ENCODE data around the gene KIDINS220. TPM values are rescaled to one million over a fixed set of nuclear protein-coding genes. Genes with fewer than 3 reads are reported as not detected.

Gene KIDINS220
- total RNA-seq: 65.2 to 68.2 TPM (median 66.3 TPM) in 3 replicates
- long read RNA-seq, full-length matches to known transcripts: 2 of 79 reads
- long read RNA-seq, partial matches to known transcripts: 28 of 79 reads
- long read RNA-seq, other reads (novel, unspliced or antisense): 49 of 79 reads

DNA sequence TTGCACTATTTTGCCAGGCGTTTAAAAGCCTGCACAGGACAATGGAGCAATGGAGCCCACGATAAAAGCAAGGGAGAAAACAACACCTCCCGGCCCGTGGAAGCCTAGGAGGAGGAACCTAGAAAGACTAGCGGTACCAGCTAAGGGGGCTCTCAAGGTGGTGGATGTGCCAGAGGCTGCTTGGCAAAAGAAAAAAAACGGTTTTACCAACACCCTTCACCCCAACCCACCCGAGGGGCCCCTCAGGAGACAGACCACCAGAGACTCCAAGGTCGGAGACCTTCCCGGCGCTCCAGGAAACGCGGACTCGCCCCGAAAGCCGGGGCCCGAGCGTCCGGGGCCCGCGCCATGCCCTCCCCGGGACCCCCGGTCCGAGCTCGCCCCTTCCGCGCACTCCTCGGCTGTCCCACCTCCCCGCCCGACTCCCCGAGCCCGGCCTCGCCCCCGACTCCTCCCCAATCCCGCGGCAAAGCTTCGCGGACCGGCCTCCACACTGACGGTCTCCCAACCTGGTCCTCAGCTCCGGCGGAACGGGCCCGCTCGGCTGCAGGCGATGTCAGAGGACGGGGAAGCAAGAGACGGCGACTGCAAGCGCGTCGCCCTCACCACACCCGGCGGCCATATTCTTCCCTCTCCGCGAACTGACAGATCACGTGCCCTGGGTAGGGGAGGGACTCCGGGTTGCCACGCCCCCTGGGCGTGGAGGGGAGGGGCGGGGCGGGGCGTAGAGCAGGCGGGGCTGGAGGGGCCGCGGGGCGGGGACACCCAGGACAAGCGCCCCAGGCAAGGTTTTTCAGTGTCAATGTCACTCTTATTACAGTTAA is at the start of gene KIDINS220:
Gene KIDINS220, minus strand, starts transcription at position 643 of the 824 bp plus-strand sequence. CDS start 10,520 bp downstream, outside the sequence.
- H3K27me3 Mint-ChIP-seq (ENCODE audit: low read depth): no peaks in the 10 kb centered on the region
- peaks cover 32% of the 10 kb centered on the region for H3K4me1 Mint-ChIP-seq (ENCODE audit: low read depth)
- peak within 1 kb of the TSS; percentile 100 for H3K4me3 Mint-ChIP-seq (ENCODE audit: unreplicated experiment)

DNA sequence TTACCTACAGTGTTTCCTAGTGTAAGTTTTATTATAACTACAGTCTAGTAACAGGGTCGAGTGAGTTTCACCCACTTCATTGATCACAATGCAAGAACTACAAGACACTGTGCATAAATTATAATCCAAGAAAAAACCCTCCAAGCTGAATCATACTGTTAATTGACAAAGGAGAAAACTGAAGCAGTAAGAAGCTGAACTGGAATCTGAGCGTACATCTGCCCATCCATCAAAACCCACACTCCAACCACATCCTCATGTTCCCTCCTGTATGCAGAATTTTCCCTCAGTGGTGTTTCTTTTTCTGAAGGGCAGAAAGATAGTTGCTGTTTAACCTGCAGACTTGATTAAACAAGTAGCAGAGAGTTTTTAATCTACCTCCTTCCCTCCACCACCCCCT is 49.5 kb upstream of the KIDINS220 start:
- Mint-ChIP-seq H3K4me1 (ENCODE audit: low read depth) (no peaks in the 10 kb centered on the region), H3K9me3 (ENCODE audit: low read depth) (no peaks in the 10 kb centered on the region), H3K4me3 (ENCODE audit: unreplicated experiment) (no peak overlapping the region), H3K27me3 (ENCODE audit: low read depth) (no peaks in the 10 kb centered on the region), H3K27ac (ENCODE audit: unreplicated experiment) (no peak overlapping the region), H3K36me3 (ENCODE audit: low read depth) (peaks cover 3% of the 10 kb centered on the region)
- TF ChIP-seq, protein P1, sequence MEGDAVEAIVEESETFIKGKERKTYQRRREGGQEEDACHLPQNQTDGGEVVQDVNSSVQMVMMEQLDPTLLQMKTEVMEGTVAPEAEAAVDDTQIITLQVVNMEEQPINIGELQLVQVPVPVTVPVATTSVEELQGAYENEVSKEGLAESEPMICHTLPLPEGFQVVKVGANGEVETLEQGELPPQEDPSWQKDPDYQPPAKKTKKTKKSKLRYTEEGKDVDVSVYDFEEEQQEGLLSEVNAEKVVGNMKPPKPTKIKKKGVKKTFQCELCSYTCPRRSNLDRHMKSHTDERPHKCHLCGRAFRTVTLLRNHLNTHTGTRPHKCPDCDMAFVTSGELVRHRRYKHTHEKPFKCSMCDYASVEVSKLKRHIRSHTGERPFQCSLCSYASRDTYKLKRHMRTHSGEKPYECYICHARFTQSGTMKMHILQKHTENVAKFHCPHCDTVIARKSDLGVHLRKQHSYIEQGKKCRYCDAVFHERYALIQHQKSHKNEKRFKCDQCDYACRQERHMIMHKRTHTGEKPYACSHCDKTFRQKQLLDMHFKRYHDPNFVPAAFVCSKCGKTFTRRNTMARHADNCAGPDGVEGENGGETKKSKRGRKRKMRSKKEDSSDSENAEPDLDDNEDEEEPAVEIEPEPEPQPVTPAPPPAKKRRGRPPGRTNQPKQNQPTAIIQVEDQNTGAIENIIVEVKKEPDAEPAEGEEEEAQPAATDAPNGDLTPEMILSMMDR (IDR thresholded peaks at IDR 0.05): no peak
- no peak for DNase-seq (ENCODE audit: low spot score)

More for the DNA sequence above, at the start of gene KIDINS220:
- H3K36me3 Mint-ChIP-seq (ENCODE audit: low read depth): no peaks in the 10 kb centered on the region
- no peaks in the 10 kb centered on the region for H3K9me3 Mint-ChIP-seq (ENCODE audit: low read depth)
- TF ChIP-seq, protein P1 (IDR thresholded peaks at IDR 0.05): no peak
- DNase-seq (ENCODE audit: low spot score): no peak
- H3K27ac Mint-ChIP-seq (ENCODE audit: unreplicated experiment): peak within 1 kb of the TSS; percentile 99

DNA sequence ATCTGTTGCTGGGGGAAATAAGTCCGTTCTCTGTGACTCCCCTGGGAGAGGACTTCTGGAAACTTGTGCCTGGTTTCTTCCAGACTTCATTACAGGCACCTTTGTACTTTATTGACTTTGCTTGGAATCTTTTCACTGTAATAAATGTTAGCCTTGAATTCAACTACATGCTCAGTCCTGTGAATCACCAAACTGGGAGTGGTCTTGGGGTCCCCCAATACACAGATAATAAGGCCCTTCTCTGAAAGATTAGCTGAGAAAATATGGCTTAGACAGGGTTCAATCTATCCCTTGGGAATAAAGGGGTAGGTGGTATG is 48.7 kb upstream of the KIDINS220 start:
- Mint-ChIP-seq H3K9me3 (ENCODE audit: low read depth) (no peaks in the 10 kb centered on the region), H3K27me3 (ENCODE audit: low read depth) (no peaks in the 10 kb centered on the region), H3K4me3 (ENCODE audit: unreplicated experiment) (no peak overlapping the region), H3K36me3 (ENCODE audit: low read depth) (peaks cover 6% of the 10 kb centered on the region), H3K4me1 (ENCODE audit: low read depth) (no peaks in the 10 kb centered on the region), H3K27ac (ENCODE audit: unreplicated experiment) (no peak overlapping the region)
- TF ChIP-seq, protein P1 (IDR thresholded peaks at IDR 0.05): no peak
- no peak for DNase-seq (ENCODE audit: low spot score)

DNA sequence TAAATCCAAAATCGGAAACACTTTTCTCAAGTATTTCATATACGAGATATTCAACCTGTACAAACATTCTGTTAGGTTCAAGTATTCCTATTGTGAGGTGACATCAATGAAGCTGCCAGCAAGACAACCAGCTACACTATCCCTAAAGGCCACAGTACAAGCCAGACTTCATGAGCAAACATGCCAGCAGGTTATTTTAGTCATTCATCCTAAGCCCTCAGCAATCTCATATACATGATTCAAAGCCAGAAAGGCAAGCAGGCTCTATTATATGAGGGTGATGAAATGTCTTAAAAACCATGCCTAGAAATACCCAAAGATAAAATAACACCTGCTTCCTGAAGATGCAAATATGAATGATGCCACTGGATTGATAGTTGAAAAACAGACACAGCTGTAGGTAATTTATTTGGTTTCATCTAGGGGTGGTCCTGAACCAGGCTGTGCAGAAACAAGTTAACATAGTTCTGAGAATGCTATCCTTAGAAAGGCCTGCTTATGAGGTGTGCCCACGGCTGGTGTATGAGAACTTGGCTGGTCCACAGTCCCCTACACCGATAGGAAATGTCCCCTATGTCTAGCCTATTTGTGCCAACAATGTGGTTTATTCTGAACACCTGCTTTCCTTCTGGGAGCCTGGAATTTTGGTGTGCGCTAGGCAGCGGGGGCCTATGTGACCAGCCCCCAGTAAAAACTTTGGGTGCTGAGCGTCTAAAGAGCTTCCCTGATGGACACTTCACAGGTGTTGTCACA is 48.2 kb upstream of the KIDINS220 start:
- Mint-ChIP-seq H3K36me3 (ENCODE audit: low read depth) (peaks cover 12% of the 10 kb centered on the region), H3K4me1 (ENCODE audit: low read depth) (no peaks in the 10 kb centered on the region), H3K27ac (ENCODE audit: unreplicated experiment) (no peak overlapping the region), H3K4me3 (ENCODE audit: unreplicated experiment) (no peak overlapping the region), H3K9me3 (ENCODE audit: low read depth) (no peaks in the 10 kb centered on the region), H3K27me3 (ENCODE audit: low read depth) (no peaks in the 10 kb centered on the region)
- TF ChIP-seq, protein P1 (IDR thresholded peaks at IDR 0.05): no peak
- DNase-seq (ENCODE audit: low spot score): no peak

DNA sequence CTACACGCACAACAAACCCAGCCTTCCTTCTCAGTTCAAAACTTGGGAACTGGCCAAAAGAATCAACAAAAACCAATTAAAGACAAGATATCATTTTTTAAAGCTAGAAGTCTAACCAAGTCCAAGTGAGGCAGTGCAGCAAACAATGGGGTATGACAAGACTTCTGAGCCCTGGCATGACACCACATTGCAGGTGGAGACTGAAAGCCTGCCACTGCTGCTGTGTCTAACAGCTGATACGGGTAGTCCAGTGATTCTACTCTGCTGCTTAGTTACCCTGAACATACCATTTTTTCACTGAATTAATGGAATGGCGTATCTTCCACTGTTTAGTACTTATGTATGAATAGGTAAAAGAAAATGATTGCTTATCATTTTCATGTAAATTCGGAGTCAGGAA is 47.4 kb upstream of the KIDINS220 start:
- Mint-ChIP-seq H3K4me3 (ENCODE audit: unreplicated experiment) (no peak overlapping the region), H3K27me3 (ENCODE audit: low read depth) (no peaks in the 10 kb centered on the region), H3K9me3 (ENCODE audit: low read depth) (no peaks in the 10 kb centered on the region), H3K4me1 (ENCODE audit: low read depth) (no peaks in the 10 kb centered on the region), H3K27ac (ENCODE audit: unreplicated experiment) (no peak overlapping the region), H3K36me3 (ENCODE audit: low read depth) (peaks cover 18% of the 10 kb centered on the region)
- TF ChIP-seq, protein P1 (IDR thresholded peaks at IDR 0.05): no peak
- no peak for DNase-seq (ENCODE audit: low spot score)
